Esophagus muscularis mucosa (tissue), 4 donors: Measurements from ENCODE around the gene NCOA6. TPM values are rescaled to one million over a fixed set of nuclear protein-coding genes. Genes with fewer than 3 reads are reported as not detected.

Experiments used
- DNase-seq: peaks from one replicate; pipeline ENCODE4 v3.0.0-alpha.2; 2017; ENCODE audit errors: extremely low spot score
- H3K27ac ChIP-seq, 4 donors: fragments of 200-600 bp; sonication (generic); replicated peaks in 1 of 4; 1 replicate in 3 of 4; 2 replicates in 1 of 4; pipeline ENCODE4 v1.5.1; 2016 to 2019; ENCODE audit warnings: mild to moderate bottlenecking in 1 of 4
- H3K27me3 ChIP-seq, 4 donors: fragments of 200-600 bp; sonication (generic); one replicate each; pipeline versions ENCODE4 v1.5.1 to v1.6.0; 2016 to 2019
- H3K36me3 ChIP-seq, 4 donors: fragments of 200-600 bp; sonication (generic); one replicate each; pipeline ENCODE4 v1.5.1; 2016 to 2019
- H3K4me1 ChIP-seq, 4 donors: fragments of 200-600 bp; sonication (generic); one replicate each; pipeline ENCODE4 v1.5.1; 2016 to 2019
- H3K4me3 ChIP-seq, 4 donors: fragments of 200-600 bp; sonication (generic); 1 replicate in 2 of 4; 2 replicates in 2 of 4; pipeline ENCODE4 v1.5.1; 2016 to 2019; ENCODE audit warnings: mild to moderate bottlenecking in 4 of 4, moderate library complexity in 1 of 4
- H3K9me3 ChIP-seq, 4 donors: fragments of 200-600 bp; sonication (generic); 1 replicate in 3 of 4; 2 replicates in 1 of 4; pipeline ENCODE4 v1.5.1; 2016 to 2019
- CTCF ChIP-seq, 3 experiments: fragments of 200-600 bp in 2 of 3; fragments of 450-650 bp in 1 of 3; sonication (generic) in 2 of 3; IDR thresholded peaks; one replicate each; pipeline ENCODE4 v1.5.1; 2017 to 2019; ENCODE audit warnings: antibody characterized with exemption in 3 of 3, mild to moderate bottlenecking in 2 of 3, moderate library complexity in 1 of 3
- EP300 ChIP-seq: sonication (generic); formaldehyde crosslinking; IDR thresholded peaks from one replicate; pipeline ENCODE4 v1.6.1; 2017; ENCODE audit warnings: antibody characterized with exemption
- POLR2A ChIP-seq: fragments of 450-650 bp; IDR thresholded peaks from one replicate; pipeline ENCODE4 v1.6.1; 2017; ENCODE audit warnings: antibody characterized with exemption, moderate library complexity, mild to moderate bottlenecking, low read depth
- POLR2AphosphoS5 ChIP-seq, 2 donors: sonication (generic); formaldehyde crosslinking; IDR thresholded peaks; one replicate each; pipeline ENCODE4 v1.6.1; 2017; ENCODE audit warnings: antibody characterized with exemption in 2 of 2
- WGBS: methylation state at CpG from one replicate; pipeline ENCODE4 v1.1.5; 2018; 5-methylcytosine and 5-hydroxymethylcytosine counted together
- intact Hi-C: fragments of 100-400 bp; cut with DNase I; formaldehyde crosslinking; loops from one replicate; pipeline ENCODE4 v1.15.1; 2023
- total RNA-seq, 4 donors: library from RNA; depleted of rRNA; stranded (reverse); fragments of >200 nt; gene quantifications; one replicate each; pipeline versions ENCODE4 v1.1.0 to v1.2.1, GENCODE V29; 2016

The NCOA6 gene
- total RNA-seq, 4 donors from 2014 or later: 14.9 to 30.2 (median 23.3) TPM

GRCh38 chr20:34768096-34768495, 57.4 kb downstream of the NCOA6 start:
- TF ChIP-seq EP300 (no peak), POLR2AphosphoS5 (IDR thresholded peaks at IDR 0.05) (no peak), CTCF (IDR thresholded peaks at IDR 0.05) (no peak), POLR2A (no peak)
- no peaks in the 10 kb centered on the region for H3K9me3 ChIP-seq
- no peaks in the 10 kb centered on the region for H3K27me3 ChIP-seq
- DNase-seq: no peak
- peaks cover 0 to 14% (median 3%) of the 10 kb centered on the region in 4 donors for H3K4me1 ChIP-seq
- no peak overlapping the region for H3K4me3 ChIP-seq
- WGBS: 84% methylated on average over 3 of the region's 3 CpGs
- intact Hi-C loops: loop anchor here (2.0 kb wide), 1 partner anchor 189 kb away; no protein-coding TSS in a partner anchor
- H3K27ac ChIP-seq: no peak overlapping the region
- H3K36me3 ChIP-seq: peaks cover 17 to 96% (median 78%) of the 10 kb centered on the region in 4 donors

GRCh38 chr20:34762031-34762555, 63.4 kb downstream of the NCOA6 start:
- H3K4me1 ChIP-seq: no peaks in the 10 kb centered on the region
- H3K27me3 ChIP-seq: no peaks in the 10 kb centered on the region
- H3K4me3 ChIP-seq: no peak overlapping the region
- H3K36me3 ChIP-seq: peaks cover 35 to 97% (median 82%) of the 10 kb centered on the region in 4 donors
- 97% methylated on average over 1 of the region's 1 CpG for WGBS
- H3K27ac ChIP-seq: no peak overlapping the region
- H3K9me3 ChIP-seq: no peaks in the 10 kb centered on the region
- no peak for DNase-seq
- intact Hi-C loops: no loop called here
- TF ChIP-seq POLR2A (no peak), EP300 (no peak), CTCF (IDR thresholded peaks at IDR 0.05) (no peak), POLR2AphosphoS5 (IDR thresholded peaks at IDR 0.05) (no peak)

GRCh38 chr20:34755367-34755766, 70.1 kb downstream of the NCOA6 start:
- H3K36me3 ChIP-seq: peaks cover 42 to 97% (median 85%) of the 10 kb centered on the region in 4 donors
- no peak for TF ChIP-seq POLR2AphosphoS5 (IDR thresholded peaks at IDR 0.05)
- TF ChIP-seq CTCF (IDR thresholded peaks at IDR 0.05): no peak
- no peak for TF ChIP-seq POLR2A
- no peak for TF ChIP-seq EP300
- WGBS: 100% methylated on average over 1 of the region's 1 CpG
- H3K27ac ChIP-seq: no peak overlapping the region
- DNase-seq: no peak
- no peaks in the 10 kb centered on the region for H3K27me3 ChIP-seq
- H3K4me1 ChIP-seq: no peaks in the 10 kb centered on the region
- H3K9me3 ChIP-seq: no peaks in the 10 kb centered on the region
- H3K4me3 ChIP-seq: no peak overlapping the region
- intact Hi-C loops: no loop called here

GRCh38 chr20:34754611-34755010, 70.8 kb downstream of the NCOA6 start:
- Histone ChIP-seq H3K27me3 (no peaks in the 10 kb centered on the region), H3K4me3 (no peak overlapping the region), H3K4me1 (no peaks in the 10 kb centered on the region), H3K36me3 (peaks cover 50 to 97% (median 87%) of the 10 kb centered on the region in 4 donors), H3K9me3 (no peaks in the 10 kb centered on the region), H3K27ac (no peak overlapping the region)
- no peak for TF ChIP-seq CTCF (IDR thresholded peaks at IDR 0.05)
- no peak for TF ChIP-seq EP300
- no peak for TF ChIP-seq POLR2A
- TF ChIP-seq POLR2AphosphoS5 (IDR thresholded peaks at IDR 0.05): no peak
- WGBS: 80% methylated on average over 4 of the region's 4 CpGs
- DNase-seq: no peak
- intact Hi-C loops: no loop called here
